Activated CD8-positive, alpha-beta memory T cell treated with anti-CD3 and anti-CD28 coated beads, Interleukin-2, amount 50 U/mL, for 1 hour (primary cell): Measurements from ENCODE around the gene ABCB8.
"Not testable (repeated sequence)": the region's sequence is repeated elsewhere in the genome, so short reads cannot be mapped to it uniquely, and the experiment has no call there.

Source experiments
- DNase-seq: peaks from one replicate; pipeline ENCODE4 v3.0.0-alpha.2; 2020; ENCODE audit errors: extremely low read depth

ABCB8 gene

DNA sequence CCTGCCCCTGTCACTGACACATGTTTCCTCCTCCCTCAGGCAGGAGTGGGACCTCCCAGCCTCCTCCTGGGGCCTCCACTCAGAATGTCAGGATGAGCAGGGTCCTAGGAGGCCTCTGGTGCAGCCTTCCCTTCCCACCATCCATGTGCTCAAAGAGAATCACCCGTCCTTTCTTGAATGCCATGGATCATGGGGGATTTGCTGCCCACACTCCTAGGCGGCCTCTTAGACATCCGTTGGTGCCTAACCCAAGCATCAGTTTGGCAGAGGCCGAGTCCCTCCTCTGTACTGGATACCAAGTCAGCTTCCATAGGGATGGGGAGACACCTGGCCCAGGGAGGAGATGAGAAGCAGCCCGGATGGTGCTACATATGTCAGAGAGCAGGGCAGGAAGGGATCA lies 30.4 kb upstream of the ABCB8 start:
- no peak for DNase-seq

DNA sequence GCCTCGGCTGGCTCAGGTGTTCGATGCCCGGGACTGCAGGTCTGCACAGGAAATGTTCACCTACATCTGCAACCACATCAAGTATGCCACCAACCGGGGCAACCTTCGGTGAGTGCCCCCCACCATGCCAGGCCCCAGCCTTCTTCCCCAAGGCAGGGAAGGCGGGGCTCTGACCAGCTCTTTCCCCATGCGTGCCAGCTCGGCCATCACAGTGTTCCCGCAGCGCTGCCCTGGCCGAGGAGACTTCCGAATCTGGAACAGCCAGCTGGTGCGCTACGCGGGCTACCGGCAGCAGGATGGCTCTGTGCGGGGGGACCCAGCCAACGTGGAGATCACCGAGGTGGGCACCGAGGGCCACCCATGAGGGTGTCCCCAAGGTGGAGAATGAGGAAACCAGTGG lies 29.9 kb upstream of the ABCB8 start:
- no peak for DNase-seq

DNA sequence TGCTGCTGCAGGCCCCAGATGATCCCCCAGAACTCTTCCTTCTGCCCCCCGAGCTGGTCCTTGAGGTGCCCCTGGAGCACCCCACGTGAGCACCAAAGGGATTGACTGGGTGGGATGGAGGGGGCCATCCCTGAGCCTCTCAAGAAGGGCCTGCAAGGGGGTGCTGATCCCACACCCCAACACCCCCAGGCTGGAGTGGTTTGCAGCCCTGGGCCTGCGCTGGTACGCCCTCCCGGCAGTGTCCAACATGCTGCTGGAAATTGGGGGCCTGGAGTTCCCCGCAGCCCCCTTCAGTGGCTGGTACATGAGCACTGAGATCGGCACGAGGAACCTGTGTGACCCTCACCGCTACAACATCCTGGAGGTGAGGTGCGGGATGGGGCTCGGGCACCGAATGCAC lies 29.2 kb upstream of the ABCB8 start:
- no peak for DNase-seq

DNA sequence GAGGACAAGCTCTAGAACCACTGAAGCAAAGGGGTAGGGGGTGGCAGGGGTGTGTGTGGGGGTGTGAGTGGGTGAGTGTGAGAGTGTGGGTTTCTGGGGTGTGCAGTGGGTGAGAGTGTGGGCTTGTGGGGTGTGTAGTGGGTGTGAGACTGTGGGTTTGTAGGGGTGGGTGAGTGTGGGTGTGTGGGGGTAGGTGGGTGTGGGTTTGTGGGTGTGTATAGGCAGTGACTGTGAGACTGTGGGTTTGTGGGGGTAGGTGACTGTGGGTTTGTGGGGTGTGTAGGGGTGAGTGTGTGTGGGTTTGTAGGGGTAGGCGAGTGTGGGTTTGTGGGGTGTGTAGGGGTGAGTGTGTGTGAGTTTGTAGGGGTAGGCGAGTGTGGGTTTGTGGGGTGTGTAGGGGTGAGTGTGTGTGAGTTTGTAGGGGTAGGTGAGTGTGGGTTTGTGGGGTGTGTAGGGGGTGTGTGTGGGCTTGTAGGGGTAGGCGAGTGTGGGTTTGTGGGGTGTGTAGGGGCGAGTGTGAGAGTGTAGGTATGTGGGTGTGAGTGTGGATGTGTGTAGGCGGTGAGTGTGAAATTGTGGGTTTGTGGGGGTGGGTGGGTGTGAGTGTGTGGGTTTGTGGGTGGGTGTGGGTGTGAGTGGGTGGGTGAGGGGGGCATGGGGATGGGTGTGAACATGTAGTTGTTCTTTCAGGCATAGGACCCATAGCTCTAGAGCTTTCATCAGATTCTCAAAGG lies 28.6 kb upstream of the ABCB8 start:
- no peak for DNase-seq

DNA sequence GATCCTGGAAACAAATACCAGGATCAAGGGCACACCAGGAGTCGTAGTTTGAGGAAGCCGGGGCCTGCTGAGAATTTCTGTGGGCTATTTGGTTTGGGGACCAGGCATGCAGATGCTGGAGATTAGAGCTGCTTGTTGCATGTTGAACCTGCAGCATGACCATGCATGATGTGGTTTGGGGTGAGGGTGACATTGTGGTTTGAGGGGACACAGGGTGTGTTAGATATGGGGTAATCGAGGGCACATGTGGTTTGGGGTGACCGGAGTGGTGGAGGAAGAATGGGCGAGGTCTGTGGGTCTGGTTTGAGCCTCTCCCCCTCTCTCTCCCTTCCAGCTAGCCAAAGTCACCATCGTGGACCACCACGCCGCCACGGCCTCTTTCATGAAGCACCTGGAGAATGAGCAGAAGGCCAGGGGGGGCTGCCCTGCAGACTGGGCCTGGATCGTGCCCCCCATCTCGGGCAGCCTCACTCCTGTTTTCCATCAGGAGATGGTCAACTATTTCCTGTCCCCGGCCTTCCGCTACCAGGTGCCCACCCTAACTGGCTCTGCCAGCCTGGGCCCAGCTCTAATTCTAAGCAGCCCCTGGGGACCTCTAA lies 27.3 kb upstream of the ABCB8 start:
- DNase-seq, result no peak

DNA sequence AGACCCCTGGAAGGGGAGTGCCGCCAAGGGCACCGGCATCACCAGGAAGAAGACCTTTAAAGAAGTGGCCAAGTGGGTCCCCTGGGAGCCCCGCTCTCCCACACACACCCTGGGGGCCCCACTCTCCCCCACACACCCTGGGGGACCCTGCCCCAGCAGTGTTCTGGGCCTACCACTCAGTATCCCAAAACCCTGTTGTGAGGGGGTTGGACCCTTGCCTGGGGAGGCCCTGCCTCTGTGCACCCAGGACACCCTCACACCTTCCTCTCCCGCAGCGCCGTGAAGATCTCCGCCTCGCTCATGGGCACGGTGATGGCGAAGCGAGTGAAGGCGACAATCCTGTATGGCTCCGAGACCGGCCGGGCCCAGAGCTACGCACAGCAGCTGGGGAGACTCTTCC lies 26.7 kb upstream of the ABCB8 start:
- DNase-seq, result no peak

DNA sequence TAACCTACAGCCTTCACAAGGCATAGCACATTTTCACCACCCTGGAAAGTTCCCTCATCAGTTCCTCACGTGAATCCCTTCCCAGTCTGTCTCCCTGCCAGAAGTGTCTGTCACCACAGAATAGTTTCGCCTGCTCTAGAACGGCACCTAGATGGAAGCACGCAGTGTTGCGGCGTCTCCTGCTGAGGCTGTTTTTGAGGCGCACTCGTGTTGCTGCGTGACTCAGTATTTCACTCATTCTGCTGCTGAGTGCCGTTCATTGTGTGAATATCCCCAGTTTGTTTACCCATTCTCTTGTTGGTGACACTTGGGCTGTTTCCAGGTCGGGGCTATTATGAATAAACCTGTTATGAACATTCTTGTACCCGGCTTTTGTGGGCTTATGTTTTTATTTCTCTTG lies 24.7 kb upstream of the ABCB8 start:
- no peak for DNase-seq

DNA sequence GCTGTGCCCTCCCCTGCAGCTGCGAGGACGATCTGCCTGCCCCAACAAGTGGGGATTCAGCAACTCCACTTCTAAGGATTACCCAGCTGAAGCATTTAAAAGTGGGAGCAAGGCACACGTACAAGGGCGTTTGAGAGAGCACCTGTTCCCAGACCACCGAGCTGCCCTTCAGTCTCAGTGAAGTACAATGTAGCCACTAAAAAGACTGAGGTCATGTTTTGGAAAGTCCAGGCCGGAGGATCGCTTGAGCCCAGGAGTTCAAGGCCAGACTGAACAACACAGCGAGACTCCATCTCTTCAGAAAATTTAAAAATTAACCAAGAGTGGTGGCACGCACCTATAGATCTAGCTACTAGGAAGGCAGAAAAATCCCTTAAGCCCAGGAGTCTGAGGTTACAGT lies 22.7 kb upstream of the ABCB8 start:
- no peak for DNase-seq

DNA sequence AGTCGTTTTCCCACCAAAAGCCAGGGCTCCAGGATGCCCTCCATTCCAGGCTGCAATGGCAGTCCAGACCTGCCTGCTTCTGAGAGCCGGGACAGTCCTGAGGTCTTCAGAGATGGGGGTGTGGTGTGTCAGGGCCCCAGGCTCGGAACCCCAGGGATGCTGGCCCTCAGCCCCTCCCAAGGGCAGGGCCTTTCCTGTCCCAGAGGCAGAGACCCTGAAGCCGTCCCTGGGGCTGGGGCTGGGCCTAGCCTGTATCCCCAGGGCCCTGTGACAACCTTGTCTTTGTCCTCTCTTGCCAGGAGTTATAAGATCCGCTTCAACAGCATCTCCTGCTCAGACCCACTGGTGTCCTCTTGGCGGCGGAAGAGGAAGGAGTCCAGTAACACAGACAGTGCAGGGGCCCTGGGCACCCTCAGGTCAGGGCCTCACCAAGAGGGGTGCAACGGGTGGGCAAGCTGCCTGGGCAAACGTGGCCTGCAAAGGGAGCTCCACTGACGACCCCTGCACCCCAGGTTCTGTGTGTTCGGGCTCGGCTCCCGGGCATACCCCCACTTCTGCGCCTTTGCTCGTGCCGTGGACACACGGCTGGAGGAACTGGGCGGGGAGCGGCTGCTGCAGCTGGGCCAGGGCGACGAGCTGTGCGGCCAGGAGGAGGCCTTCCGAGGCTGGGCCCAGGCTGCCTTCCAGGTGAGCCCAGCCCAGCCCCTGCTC lies 21.5 kb upstream of the ABCB8 start:
- DNase-seq, result no peak

DNA sequence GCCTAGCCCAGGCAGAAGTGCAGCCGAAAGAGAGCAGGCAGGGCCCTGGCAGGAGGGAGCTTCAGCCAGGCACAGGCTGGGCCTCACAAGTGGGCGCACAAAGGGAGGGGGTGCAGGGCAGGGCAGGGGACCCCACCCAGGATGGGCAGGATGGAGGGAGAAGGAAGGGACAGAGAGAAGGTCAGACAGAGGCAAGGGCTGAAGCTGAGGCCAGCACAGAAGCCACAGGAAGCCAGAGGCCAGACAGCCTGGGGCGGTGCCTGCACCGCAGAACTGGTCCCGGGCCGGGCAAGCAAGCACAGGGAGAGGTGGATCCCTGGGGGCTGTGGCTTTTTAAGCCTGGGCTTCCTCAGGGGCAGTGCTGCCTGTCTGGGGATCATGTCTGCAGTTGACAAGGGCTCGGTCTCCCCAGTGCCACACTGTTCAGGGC lies 20.8 kb upstream of the ABCB8 start:
- DNase-seq, result no peak

DNA sequence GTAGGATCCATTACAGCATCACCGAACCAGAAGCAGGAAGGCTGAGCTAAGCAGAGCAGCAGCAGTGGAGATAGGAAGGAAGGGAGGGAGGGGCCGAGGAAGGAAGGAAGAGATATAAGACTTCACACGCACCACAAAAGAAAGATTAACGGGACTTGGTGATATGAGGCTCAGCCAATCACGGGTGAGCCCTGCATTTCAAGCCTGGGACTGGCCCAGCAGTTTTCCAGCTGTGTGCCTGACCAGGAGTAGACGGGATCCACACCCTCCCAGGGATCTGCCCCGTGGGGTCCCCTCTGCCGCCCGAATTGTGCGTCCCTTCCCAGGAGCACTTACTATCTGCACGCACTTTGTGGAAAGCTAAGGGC lies 20.1 kb upstream of the ABCB8 start:
- DNase-seq, result no peak

DNA sequence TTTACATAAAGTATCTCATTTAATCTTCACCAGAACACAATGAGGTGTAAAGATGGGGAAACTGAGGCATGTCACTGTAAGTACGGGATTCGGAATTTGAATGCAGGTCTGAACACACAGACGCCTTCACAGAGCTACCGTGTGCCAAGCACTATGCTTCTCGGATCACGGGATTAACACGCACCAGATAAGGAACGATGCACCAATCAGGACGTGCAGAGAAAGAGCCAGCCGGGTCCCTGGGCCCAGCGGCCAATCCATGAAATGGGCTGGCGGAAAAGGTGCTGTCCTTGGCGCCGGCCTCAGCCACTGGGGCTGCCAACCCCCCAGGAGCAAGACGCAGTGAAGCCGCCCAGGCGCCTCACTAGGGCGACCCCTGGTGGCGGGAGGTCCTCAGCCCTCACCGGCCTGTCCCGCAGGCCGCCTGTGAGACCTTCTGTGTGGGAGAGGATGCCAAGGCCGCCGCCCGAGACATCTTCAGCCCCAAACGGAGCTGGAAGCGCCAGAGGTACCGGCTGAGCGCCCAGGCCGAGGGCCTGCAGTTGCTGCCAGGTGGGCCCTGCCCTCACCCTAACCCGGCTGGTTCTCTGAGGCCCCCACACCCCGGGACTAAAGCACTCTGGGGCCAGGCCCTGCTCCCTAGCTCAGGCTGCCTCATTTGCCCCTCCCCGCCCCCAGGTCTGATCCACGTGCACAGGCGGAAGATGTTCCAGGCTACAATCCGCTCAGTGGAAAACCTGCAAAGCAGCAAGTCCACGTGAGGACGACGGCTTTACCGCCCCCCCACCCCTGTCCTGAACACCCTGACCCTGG lies 19.5 kb upstream of the ABCB8 start:
- no peak for DNase-seq

DNA sequence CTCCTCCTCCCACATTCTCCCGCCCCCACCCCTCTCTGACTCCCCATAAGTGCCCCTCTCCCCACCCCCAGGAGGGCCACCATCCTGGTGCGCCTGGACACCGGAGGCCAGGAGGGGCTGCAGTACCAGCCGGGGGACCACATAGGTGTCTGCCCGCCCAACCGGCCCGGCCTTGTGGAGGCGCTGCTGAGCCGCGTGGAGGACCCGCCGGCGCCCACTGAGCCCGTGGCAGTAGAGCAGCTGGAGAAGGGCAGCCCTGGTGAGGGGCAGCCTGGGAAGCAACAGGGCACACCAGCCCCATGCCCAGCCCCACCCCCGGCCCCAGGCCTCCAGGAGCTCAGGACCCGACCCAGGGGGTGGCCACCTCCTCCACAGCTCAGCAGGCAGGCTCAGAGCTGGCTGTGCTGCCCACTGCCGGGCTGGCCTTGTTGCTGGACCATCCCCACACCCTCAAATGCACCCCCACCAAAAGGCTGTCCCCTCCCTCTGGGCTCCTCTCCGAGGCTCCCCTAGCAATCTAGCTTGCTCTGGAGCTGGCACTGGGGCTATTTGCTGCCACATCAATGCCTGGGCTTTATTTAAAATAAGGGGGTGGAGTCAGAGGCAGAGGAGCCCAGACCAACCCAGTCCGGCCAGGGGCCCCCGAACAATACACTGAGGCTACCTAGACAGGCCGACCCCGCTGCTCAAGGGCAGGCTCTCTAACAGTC lies 18.8 kb upstream of the ABCB8 start:
- DNase-seq, result no peak

DNA sequence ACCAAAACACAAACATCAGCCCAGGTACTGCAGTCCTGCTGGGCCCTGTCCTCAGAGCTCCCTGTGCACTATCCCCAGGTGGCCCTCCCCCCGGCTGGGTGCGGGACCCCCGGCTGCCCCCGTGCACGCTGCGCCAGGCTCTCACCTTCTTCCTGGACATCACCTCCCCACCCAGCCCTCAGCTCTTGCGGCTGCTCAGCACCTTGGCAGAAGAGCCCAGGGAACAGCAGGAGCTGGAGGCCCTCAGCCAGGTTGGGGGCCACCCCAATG lies 18.3 kb upstream of the ABCB8 start:
- no peak for DNase-seq

DNA sequence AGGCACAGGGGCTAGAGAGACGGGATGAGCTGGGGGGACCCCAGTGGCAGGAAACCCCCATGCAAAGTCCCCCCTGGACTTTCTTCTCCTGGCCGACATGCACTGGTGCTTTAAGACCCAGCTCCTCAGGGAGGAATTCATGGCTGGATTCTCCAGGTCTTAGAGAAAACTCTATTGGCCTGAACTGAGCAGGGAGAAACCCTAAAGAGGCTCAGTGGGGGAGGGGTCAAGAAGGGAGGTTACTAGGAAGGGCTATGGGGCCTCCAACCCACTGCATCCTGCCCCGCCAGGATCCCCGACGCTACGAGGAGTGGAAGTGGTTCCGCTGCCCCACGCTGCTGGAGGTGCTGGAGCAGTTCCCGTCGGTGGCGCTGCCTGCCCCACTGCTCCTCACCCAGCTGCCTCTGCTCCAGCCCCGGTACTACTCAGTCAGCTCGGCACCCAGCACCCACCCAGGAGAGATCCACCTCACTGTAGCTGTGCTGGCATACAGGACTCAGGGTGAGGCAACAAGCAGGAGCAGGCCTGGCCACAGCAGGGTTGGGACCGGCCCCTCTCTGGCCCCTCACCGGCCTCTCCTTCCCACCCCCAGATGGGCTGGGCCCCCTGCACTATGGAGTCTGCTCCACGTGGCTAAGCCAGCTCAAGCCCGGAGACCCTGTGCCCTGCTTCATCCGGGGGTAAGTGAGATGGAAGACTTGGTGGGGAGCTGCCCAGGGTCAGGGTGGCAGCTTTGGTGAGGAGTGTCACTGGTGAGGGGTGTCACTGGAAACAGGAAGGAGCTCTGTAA lies 17.7 kb upstream of the ABCB8 start:
- no peak for DNase-seq

DNA sequence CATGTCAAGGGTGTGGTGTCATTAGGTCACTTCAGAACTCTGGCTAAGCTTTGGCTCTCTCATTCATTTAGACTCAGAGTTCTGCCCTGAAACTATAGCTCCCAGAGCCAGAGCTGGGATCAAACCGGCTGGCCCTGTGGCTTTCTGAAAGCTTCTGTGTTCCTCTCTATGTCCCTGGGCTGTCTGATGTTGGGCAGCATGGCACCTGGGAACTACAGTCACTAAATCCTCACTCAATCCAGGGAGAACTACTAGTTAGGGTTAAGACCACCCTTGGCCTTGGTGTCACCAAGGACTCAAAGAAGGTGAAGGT lies 17.2 kb upstream of the ABCB8 start:
- no peak for DNase-seq

DNA sequence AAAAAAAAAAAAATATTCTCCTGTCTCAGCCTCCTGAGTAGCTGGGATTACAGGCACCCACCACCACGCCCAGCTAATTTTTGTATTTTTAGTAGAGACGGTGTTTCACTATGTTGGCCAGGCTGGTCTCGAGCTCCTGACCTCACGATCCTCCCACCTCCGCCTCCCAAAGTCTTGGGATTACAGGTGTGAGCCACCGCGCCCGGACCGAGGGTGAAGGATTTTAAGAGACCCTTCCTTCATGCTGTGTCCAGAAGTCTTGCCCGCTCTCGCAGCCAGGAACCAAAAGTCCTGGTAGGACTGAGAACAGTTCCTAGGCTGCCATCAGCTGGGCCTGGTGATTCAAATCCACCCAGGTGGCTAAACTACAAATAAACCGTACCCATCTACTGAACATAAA lies 16.6 kb upstream of the ABCB8 start:
- not testable (repeated sequence) for DNase-seq

DNA sequence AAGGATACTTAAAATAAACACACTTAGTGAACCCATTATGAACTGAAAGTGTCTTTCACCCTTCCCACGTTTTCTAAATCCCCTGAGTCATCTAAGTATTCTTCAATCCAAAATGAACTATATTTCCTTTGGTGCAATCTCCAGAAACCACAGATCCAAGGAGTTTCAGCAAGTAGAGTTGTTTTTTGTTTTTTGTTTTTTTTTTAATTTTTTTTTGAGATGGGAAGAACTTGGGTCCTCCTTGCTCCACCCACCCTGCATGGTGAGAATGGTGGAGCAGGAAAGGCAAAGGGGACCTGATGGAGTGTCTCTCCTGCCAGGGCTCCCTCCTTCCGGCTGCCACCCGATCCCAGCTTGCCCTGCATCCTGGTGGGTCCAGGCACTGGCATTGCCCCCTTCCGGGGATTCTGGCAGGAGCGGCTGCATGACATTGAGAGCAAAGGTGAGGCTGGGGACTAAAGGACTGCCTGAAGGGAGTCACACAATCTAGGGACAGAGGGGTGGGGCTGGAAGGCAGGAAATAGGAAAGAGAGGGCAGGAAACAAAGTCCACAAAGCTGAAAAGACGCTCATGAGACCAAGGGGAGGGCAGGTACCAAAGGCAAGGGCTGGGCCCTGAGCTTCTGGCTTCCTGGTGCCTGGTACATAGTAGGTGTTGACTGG lies 16.1 kb upstream of the ABCB8 start:
- no peak for DNase-seq

DNA sequence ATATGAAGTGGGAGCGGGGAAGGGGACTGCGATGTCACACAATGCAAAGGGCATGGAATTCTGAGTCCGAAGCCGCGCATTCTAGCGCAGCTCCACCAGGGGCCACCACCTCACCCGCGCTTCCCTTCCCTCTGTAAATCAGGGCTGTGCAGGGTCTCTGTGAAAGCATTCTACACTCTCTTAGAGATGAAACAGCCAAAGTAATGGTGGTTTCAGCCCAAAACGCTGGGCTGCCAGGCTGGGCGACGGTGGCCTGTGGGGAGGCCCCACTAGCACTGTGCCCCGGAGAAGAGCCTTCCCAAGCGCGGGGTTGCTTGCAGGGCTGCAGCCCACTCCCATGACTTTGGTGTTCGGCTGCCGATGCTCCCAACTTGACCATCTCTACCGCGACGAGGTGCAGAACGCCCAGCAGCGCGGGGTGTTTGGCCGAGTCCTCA lies 15.3 kb upstream of the ABCB8 start:
- DNase-seq, result no peak

DNA sequence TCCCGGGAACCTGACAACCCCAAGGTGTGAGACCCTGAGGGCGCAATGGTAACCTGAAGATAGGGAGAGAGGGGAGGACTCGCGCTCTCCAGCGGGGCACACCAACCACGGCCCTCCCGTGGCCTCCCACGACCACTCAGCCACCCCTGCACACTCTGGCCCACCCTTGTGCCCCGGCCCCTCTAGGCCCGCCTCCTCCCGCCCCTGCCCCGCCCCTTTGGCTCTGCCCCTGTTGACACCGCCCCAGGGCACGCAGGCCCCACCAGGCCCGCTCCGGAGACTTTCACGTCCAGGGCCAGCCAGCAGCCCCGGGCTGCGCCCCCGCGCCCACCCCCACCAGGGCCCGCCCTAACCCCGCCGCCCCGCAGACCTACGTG lies 14.9 kb upstream of the ABCB8 start:
- DNase-seq, result no peak
